GM21526 (cell line): ENCODE measurements around the gene KLHL34.

Experiments used
- ATAC-seq: cut with Tn5 transposase; IDR thresholded peaks from one replicate; pipeline ENCODE4 v1.9.1; 2021; ENCODE audit warnings: moderate library complexity; ENCODE audit not compliant: unreplicated experiment, low FRiP score

KLHL34 gene

DNA sequence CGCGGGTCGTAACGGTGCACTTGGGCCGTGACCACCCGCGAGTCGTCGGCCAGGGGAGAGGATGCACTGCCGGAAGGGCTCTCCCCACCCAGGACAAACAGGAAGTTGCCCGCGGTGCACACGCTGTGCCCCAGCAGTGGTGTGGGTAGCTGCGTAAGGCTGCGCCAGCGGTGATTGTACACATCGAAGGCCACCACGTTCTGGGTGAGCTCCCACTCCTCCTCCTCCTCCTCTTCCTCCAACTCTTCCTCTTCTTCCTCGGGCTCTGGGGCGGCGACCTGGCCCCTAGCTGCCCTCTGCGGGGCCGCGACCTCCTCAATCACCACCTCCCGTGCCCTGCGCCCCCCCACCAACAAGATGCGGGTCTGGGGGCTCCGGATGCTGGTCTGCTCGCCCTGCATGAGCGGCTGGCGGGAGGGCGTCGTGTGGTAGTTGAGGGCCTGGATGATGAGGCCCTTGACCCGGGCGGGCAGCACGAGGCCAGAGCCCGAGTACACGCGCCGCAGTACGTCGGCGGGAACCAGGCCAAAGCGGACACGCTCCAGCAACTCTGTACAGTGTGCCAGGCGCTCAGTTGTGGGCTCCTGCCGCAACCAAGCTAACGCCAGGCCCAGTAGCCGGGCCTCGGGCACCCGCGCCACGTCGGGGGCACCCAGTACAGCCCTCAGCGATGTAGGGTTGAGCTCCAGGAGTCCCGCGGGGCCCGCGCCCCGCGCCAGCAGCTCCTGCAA, 1.4 kb downstream of the KLHL34 start:
- ATAC-seq: no peak

DNA sequence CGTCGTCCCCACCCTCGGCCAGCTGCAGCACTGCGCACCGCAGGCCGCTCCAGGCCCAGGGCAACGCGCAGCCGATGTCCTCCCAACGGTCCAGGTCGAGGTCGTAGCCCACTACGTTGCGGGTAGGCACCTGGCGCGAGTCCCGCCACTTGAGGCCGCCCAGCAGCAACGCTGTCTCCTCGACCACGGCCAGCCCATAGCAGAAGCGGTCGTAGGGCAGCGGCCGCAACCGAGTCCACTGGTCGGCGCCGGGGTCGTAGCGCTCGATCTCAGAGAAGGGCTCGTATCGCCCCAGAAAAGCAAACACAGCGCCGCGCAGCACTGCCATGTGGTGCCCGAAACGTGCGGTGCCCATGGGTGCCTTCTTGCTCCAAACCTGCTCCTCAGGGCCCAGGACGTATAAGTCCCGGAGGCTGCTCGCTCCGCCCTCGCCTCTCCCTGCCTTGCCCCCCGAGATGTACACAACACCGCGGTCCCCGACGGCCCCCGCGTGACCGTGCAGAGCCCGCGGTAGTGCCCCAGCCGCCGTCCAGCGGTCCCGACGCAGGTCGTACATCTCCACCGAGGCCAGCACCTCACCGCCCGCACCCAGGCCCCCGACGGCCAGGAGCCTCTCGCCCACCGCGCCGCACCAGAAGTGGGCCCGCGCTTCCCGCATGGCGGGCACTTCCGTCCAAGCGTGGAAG, 2.1 kb downstream of the KLHL34 start:
- no peak for ATAC-seq

DNA sequence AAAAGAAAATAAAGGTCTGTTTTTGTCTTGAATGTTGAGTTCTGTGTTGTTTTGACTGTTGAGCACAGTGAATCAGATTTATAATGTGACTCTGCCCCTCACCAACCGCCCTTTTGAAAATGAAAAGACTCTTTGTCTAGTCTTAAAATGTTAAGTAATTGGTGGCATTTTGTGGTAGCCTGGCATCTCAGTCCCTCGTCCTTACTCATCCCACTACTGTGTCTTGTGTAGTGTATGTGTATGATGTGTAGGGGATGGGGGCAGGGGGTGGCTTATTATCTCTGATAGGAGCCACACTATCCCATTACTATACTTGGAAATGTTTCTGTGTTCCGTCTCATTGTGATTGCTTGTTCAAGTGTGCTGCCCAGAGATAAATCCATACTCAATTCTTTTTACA, 12.2 kb downstream of the KLHL34 start:
- no peak for ATAC-seq

DNA sequence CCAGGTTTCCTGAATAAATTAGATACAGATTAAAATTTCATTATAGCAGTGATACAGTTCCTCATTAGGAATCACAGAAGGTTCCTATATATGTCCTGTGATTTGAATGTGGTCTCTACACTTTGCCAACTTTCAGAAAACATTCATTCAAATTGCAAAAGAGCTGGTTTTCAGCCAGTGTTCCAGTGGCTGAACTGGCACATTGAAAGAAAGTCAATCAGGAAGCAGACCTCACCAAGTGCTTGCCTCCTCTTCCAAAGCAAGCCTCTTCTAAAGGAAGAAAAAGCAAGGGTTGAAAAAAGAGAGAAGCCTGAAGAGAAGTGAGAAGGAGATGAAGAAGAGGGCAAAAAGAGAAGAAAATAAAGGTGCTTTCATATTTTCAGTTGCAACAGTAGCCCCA, 12.7 kb downstream of the KLHL34 start:
- ATAC-seq: no peak

DNA sequence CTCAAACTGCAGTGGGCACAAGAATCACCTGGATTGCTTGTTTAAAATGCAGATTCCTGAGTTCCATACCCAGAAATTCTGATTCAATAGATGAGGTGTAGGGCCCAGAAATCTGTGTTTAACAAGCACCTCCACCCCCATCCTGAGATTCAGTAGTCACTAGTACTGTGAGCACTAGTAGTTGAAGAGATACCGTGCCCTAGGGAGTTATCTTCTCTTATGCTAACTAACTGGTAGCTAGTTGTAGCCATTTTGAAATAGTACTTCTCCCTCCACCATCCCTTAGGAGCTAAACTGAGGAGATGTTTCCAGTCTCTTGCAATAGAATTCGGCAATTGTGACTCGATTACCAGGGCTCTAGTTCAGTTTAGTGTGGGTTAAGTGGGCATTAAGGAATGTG, 18.4 kb downstream of the KLHL34 start:
- ATAC-seq: no peak

DNA sequence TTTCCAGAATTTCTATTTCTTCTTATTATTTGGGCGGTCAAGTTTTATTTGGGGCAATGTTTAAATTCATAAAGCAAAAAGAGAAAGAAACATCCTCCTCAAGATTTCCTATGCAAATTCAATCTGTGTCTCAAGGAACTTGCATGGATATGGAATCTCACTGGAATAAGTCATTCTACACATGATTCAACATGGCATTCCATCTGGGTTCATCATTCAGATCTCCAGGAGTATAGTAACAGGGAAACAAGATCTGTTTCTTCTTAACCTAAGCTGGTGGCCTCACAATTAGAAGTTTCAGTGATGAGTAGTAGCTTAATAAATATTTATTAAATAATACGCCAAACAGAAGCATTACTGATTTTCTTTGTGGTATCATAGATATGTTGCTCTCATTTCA, 19.8 kb downstream of the KLHL34 start:
- ATAC-seq: no peak

DNA sequence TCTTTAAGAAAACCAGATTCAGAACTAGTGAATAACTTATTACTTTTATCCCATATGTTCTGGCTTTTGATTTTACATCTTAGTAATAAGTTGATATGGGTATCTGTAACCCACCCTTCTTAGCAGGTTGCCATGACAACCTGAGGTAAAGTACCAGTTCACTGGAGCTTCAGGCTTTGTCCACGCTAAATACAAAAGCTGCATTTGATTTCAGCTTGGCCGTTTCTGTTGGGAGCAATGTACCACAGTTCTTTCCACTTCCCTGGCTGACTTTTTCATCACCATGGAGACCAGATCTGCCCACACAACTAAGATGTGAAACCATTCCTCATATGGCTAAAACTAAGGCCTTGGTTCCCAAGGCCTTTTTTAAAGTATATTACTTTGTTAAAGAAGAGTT, 26.1 kb downstream of the KLHL34 start:
- ATAC-seq: no peak

DNA sequence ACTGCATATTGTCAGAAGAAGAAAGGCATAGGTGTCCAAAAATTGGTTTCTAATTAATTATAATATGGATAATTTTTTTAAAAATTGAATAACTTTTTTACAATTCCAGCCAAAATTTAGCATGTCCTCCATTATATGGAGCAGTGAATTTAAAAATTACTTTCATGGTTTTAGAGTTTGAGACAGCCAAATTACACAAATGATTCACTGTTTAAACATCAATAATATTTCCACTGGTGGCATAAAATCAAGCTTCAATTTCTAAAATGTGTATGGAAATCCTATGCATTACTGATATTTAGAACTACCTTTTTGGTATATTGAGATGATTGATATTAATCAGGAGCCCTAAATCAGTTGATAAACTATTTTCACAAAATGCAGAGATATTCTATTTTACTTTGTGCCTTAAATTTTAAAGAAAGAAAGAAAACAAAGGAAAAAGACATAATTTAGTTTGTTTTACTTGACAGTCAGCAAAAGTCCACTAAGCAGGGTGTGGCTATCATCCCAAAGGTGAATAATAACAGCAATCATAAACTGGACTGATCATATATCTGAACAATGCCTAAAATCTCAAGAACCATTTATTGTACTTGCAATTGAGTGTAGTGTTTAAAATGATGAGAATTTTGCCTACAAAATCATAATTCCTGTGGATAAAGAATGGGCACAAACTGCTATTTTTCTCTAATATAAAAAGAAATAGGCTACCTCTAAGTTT, 34.2 kb downstream of the KLHL34 start:
- ATAC-seq: no peak

DNA sequence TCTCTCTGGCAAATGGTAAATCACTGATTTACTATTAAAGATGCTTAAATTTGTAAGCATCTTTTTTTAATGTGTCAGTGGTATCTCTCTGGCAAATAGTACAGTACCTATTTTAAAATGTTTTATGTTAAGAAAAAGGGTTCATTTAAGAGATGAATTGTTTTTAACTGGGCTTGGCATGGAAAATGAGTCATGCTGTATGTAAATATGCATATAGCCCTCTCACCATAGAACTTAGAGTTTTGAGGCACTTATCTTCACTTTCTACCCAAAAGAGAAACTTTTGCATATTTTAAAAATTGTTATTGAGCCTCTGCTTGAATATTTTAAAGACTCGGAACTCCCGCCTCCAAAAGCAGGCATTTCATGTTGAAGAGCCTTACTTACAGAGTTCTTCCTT, 37.9 kb downstream of the KLHL34 start:
- no peak for ATAC-seq

DNA sequence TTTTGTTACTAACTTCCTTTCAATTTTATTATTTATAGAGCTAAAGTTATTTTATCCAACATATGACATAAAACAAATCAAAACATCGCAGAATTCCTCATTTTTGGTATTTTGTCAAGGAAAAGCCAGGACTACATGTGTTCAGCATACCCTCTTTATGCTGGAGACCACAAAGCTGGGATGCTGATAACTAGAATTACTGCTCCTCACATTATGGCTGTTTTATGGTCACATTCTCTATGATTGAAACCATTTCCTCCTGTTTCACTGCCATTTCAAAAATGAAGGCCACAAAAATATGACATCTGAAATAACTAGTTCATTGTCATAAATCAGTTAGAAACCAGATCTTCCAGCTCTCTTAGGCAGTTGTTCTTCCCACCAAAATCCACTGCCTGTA, 41.7 kb downstream of the KLHL34 start:
- ATAC-seq: no peak

DNA sequence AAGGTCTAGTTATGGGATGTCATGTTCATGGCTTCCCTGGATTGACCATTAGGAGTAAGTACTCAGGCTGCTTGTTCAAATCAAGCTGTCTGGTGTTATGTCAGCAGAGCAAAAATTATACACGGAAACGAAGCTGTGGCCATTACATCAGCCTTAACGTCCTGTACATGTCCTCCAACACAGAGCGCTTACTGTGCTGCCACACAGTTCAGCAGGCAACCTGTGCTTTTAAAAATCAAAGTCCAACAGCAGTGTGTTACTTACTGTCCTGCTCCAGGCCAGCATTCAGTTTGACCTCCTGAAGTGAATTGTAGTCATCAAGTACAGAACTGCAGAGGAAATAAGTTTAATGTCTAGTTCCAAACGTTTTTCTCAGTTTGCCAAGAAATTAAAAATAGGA, 46.0 kb downstream of the KLHL34 start:
- no peak for ATAC-seq

DNA sequence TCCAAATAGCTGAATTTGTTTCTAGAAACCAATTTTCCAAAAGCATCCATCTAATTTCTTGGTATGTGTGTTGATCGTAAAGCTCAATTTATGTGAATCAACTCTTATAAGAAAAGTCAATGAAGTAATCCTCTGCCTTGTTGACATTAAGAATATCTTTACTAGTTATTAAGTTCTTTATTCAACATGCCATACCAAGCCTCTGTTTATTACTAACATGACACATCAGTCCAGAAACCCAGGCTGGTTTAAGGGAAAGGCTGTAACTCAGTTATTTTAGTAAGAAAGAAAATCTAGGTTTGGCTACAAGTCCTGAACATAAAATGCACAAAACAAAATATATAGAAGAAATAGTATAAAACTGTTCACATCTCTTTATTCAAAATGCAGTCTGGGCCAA, 48.0 kb downstream of the KLHL34 start:
- ATAC-seq: no peak

DNA sequence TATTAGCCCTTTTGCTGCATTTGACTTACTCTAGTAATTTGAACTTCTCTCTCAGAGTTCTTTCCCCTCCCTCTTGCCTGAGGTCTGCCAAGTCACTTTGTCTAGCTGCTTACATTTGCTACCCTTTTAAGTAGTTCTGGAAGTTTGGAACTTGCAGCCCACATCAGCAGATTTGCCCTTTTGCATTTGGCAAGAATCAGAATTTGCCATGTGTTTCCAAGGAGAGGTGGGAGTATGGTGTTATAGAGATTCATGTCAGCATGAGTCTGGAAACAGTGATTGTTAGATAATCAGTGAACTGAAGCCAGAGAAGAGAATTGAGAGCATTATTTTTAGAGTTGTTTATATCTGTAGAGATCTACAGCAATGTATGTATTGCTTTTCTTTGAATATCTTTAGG, 52.1 kb downstream of the KLHL34 start:
- ATAC-seq: no peak
